Transverse colon (tissue), 4 donors: Measurements from ENCODE around the gene CPEB1.

Experiments
- POLR2AphosphoS5 ChIP-seq, 3 donors: sonication (generic); formaldehyde crosslinking; IDR thresholded peaks; one replicate each; pipeline ENCODE4 v1.6.1; 2016; ENCODE audit warnings: antibody characterized with exemption in 3 of 3
- TF ChIP-seq, protein P1 (sequence below), 5 experiments: fragments of 200-600 bp in 3 of 5; fragments of 450-650 bp in 2 of 5; sonication (generic) in 3 of 5; IDR thresholded peaks; 1 replicate in 2 of 5; 2 replicates in 3 of 5; pipeline ENCODE4 v1.5.1; 2016 to 2017; ENCODE audit warnings: antibody characterized with exemption in 5 of 5, inconsistent platforms in 3 of 5, mild to moderate bottlenecking in 2 of 5, moderate library complexity in 1 of 5

DNA sequence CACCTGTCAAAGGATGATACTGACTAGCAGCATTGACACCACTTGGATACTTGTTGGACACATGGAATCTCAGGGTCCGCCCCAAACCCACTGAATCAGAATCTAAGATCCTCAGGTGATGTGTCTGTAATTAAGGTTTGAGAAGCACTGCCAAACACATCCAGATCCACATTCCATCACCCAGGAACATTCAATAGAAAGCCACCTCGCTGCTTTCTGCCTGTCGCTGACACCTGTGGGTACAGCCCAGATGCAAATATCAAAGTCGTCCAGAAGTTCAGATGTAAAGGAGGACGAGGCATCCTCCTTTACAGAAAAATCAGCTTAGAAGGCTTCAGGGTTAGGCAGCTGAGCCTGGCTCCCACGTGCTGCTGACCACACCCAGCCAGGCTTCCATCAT lies 101.7 kb downstream of the CPEB1 start:
- TF ChIP-seq, protein P1, sequence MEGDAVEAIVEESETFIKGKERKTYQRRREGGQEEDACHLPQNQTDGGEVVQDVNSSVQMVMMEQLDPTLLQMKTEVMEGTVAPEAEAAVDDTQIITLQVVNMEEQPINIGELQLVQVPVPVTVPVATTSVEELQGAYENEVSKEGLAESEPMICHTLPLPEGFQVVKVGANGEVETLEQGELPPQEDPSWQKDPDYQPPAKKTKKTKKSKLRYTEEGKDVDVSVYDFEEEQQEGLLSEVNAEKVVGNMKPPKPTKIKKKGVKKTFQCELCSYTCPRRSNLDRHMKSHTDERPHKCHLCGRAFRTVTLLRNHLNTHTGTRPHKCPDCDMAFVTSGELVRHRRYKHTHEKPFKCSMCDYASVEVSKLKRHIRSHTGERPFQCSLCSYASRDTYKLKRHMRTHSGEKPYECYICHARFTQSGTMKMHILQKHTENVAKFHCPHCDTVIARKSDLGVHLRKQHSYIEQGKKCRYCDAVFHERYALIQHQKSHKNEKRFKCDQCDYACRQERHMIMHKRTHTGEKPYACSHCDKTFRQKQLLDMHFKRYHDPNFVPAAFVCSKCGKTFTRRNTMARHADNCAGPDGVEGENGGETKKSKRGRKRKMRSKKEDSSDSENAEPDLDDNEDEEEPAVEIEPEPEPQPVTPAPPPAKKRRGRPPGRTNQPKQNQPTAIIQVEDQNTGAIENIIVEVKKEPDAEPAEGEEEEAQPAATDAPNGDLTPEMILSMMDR (IDR thresholded peaks at IDR 0.05), result no peak
- TF ChIP-seq POLR2AphosphoS5 (IDR thresholded peaks at IDR 0.05), result no peak
